HG03039 (cell line): ENCODE measurements around the gene LONP2.
"Not testable (repeated sequence)": the region's sequence is repeated elsewhere in the genome, so short reads cannot be mapped to it uniquely, and the experiment has no call there.

Experiments
- ATAC-seq: cut with Tn5 transposase; IDR thresholded peaks from one replicate; pipeline ENCODE4 v1.9.1; 2021; ENCODE audit warnings: mild to moderate bottlenecking, moderate library complexity; ENCODE audit not compliant: unreplicated experiment

LONP2 gene

GRCh38 chr16:48287239-48287638 lies 43.1 kb downstream of the LONP2 start:
- no peak for ATAC-seq

- ATAC-seq, result no peak
Measured at GRCh38 chr16:48291303-48291702, 47.2 kb downstream of the LONP2 start.

- no peak for ATAC-seq
Measured at GRCh38 chr16:48291754-48292153, 47.7 kb downstream of the LONP2 start.

- no peak for ATAC-seq
Measured at GRCh38 chr16:48292452-48292851, 48.4 kb downstream of the LONP2 start.

- ATAC-seq, result no peak
Measured at GRCh38 chr16:48294724-48295123, 50.6 kb downstream of the LONP2 start.

- no peak for ATAC-seq
Measured at GRCh38 chr16:48295488-48296281, 51.6 kb downstream of the LONP2 start.

- ATAC-seq, result no peak
Measured at GRCh38 chr16:48299471-48299870, 55.4 kb downstream of the LONP2 start.

- ATAC-seq, result no peak
Measured at GRCh38 chr16:48300391-48300856, 56.3 kb downstream of the LONP2 start.

GRCh38 chr16:48308535-48308934 lies 64.4 kb downstream of the LONP2 start:
- ATAC-seq, result no peak

- no peak for ATAC-seq
Measured at GRCh38 chr16:48310908-48311641, 67.0 kb downstream of the LONP2 start.

- not testable (repeated sequence) for ATAC-seq
Measured at GRCh38 chr16:48313905-48314304, 69.8 kb downstream of the LONP2 start.

- ATAC-seq, result no peak
Measured at GRCh38 chr16:48317026-48317425, 72.9 kb downstream of the LONP2 start.

- ATAC-seq, result no peak
Measured at GRCh38 chr16:48317614-48318315, 73.7 kb downstream of the LONP2 start.

- no peak for ATAC-seq
Measured at GRCh38 chr16:48318630-48319029, 74.5 kb downstream of the LONP2 start.

- no peak for ATAC-seq
Measured at GRCh38 chr16:48321317-48322036, 77.4 kb downstream of the LONP2 start.

- ATAC-seq, result no peak
Measured at GRCh38 chr16:48323783-48324775, 80.0 kb downstream of the LONP2 start.

- ATAC-seq, result no peak
Measured at GRCh38 chr16:48326915-48327314, 82.8 kb downstream of the LONP2 start.

GRCh38 chr16:48329138-48329537 lies 85.0 kb downstream of the LONP2 start:
- ATAC-seq, result no peak

GRCh38 chr16:48330189-48330840 lies 86.2 kb downstream of the LONP2 start:
- no peak for ATAC-seq
